GM19452 (cell line): ENCODE results near the gene PRCP.

Experiments used
- ATAC-seq: cut with Tn5 transposase; IDR thresholded peaks from one replicate; pipeline ENCODE4 v1.9.1; 2021; ENCODE audit not compliant: unreplicated experiment

PRCP gene

GRCh38 chr11:82832983-82833382 is 67.2 kb downstream of the PRCP start:
- ATAC-seq, result no peak

GRCh38 chr11:82831364-82831763 is 68.9 kb downstream of the PRCP start:
- ATAC-seq, result no peak

DNA sequence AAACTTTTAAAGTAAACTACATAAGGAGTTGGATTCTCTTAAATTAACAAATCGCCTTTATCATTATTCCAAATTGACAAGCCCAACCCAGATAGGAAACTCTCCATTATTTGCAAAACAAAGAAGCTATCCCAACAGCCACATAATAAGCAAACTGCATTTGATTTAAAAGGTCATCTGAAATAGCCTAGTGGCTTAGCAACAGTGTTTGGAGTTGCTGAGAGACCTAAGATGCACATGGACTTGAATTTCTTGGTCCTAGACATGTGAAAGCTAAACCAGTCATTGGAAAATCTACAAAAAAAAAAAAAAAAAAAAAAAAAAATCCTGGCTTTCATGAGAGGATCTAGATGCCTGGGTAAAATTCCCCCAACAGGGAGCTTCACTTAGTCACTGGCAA is 69.5 kb downstream of the PRCP start:
- ATAC-seq, result no peak

GRCh38 chr11:82829101-82829500 is 71.1 kb downstream of the PRCP start:
- no peak for ATAC-seq

- no peak for ATAC-seq
These were observed 71.8 kb downstream of the PRCP start for GRCh38 chr11:82828472-82828871.

DNA sequence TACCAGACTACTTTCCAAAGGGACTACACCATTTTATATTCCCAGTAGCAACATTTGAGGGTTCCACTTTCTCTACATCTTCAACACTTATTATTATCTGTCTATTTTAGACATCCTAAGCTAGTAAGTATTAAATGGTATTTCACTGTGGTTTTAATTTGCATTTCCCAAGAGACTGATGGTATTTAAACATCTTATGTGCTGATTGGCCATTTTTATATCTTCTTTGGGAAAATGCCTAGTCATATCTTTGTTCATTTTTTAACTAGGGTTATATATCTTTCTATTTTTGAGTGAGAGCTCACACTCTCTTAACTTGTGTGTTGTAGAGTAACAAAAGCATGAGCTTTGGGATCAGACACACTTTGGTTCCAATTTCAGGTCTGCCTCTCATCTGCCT is 73.7 kb downstream of the PRCP start:
- no peak for ATAC-seq

GRCh38 chr11:82823647-82824619 is 76.3 kb downstream of the PRCP start:
- no peak for ATAC-seq

DNA sequence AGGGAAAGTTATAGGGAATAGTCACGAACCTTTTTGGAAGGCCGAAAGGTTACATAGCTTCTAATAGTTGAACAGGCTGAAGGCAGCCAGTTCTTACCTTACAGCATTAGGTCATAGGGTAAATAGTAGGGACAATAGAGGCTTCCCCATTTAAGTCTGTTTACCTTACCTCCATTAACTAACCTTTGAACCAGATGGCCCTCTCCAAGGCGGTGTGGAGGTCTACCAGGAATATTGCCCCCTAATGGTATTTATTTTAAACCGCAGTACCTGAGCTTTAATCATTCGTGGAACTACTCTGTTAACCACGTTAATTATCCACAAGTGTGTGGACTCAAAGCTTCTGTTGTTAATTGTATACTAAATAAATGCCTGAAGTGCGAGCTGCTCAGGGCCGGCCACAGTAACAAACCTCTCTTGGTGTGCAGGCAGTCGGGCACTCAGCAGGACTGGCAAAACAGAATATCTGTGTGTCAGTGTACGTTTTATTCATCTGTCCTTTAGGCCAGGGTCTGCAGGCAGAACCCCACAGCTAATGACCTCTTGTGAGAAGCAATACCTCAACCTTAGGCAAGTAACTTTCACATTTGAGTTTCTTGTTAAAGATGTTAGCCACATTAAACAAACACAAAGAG is 81.7 kb downstream of the PRCP start:
- ATAC-seq, result no peak

DNA sequence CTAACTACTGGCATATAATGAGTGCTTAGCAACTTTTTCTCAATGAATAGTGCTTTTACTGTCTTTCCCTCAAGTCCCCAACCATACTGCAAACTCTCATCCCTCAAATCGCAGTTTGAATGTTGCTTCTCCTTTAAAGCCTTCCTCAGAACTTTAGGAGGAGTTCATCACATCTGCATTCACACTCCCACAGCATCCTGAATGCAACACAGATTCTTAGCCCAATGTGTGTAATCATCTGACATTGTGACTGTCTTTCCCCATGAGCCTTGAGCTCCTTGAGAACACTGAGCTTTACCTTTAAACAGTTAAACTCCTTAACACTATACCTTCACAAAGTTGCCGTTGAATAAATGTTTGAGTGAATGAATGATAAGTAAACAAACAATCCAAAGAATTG is 84.8 kb downstream of the PRCP start:
- no peak for ATAC-seq

GRCh38 chr11:82814379-82814778 is 85.9 kb downstream of the PRCP start:
- no peak for ATAC-seq

GRCh38 chr11:82811369-82811768 is 88.9 kb downstream of the PRCP start:
- ATAC-seq, result no peak

GRCh38 chr11:82810738-82811137 is 89.5 kb downstream of the PRCP start:
- no peak for ATAC-seq

GRCh38 chr11:82810326-82810725 is 89.9 kb downstream of the PRCP start:
- no peak for ATAC-seq

GRCh38 chr11:82807646-82808045 is 92.6 kb downstream of the PRCP start:
- ATAC-seq, result no peak

GRCh38 chr11:82802710-82803109 is 97.5 kb downstream of the PRCP start:
- no peak for ATAC-seq

GRCh38 chr11:82796998-82797961 is 103.0 kb downstream of the PRCP start:
- no peak for ATAC-seq

- ATAC-seq, result no peak
These were observed 105.7 kb downstream of the PRCP start for GRCh38 chr11:82794490-82794889.

GRCh38 chr11:82792822-82793569 is 107.2 kb downstream of the PRCP start:
- ATAC-seq, result no peak

GRCh38 chr11:82792319-82792718 is 107.9 kb downstream of the PRCP start:
- no peak for ATAC-seq

GRCh38 chr11:82791779-82792178 is 108.5 kb downstream of the PRCP start:
- ATAC-seq, result no peak
